Colonic mucosa (tissue), 2 donors: ENCODE measurements around the gene JPH3. TPM values are rescaled to one million over a fixed set of nuclear protein-coding genes. Genes with fewer than 3 reads are reported as not detected.

ENCODE experiments used
- total RNA-seq, 2 donors: library from RNA; stranded (reverse); fragmentation: NEBNext Ultra II Directional in 1 of 2; extraction: Animal tissue kit (Norgen Biotek cat#: 25700) in 1 of 2; gene quantifications; one replicate each; pipeline ENCODE4 v1.2.1, GENCODE V29; 2021
- donor health status: DM: no; HTN: no; CAD: no.
- donor health status: DM: no; HTN: no; CAD: no.

Gene JPH3
- total RNA-seq, 2 donors from 2014 or later: 0.15 to 0.42 TPM

Other genes with a start within 250 kb of the JPH3 start
- 10 to 100 TPM; 35.1 to 52.3 TPM for gene FBXO31, start 218.7 kb upstream of the JPH3 start, total RNA-seq
- 10 to 100 TPM; 45.0 to 83.0 TPM for gene MAP1LC3B, start 210.2 kb upstream of the JPH3 start, total RNA-seq
- gene ZCCHC14, start 109.5 kb upstream of the JPH3 start, total RNA-seq: 10 to 100 TPM; 24.5 to 24.6 TPM
- 10 to 100 TPM; 21.8 to 79.4 TPM for gene KLHDC4, start 163.5 kb downstream of the JPH3 start, total RNA-seq